HG03460 (cell line): ENCODE measurements around the gene MAPK8.
"Not testable (repeated sequence)": the region's sequence is repeated elsewhere in the genome, so short reads cannot be mapped to it uniquely, and the experiment has no call there.

Experiments used
- ATAC-seq: cut with Tn5 transposase; IDR thresholded peaks from one replicate; pipeline ENCODE4 v1.9.1; 2021; ENCODE audit not compliant: unreplicated experiment

The MAPK8 gene

DNA sequence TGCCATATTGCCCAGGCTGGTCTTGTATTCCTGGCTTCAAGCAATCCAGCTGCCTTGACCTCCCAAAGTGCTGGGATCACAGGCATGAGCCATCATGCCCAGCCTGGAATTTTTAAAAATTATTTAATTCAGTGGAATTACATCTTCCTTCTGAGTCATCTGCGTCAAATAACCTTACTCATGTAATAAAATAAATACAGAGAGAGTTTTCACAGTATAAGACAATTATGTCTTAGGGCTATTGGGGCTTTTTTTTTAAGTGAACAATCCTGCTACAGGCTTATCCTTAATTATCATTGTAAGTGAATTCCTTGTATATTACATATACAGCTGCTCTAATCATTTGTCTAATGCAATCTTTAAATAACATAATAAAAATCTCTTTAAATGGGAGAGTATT is 108.3 kb downstream of the MAPK8 start:
- no peak for ATAC-seq

DNA sequence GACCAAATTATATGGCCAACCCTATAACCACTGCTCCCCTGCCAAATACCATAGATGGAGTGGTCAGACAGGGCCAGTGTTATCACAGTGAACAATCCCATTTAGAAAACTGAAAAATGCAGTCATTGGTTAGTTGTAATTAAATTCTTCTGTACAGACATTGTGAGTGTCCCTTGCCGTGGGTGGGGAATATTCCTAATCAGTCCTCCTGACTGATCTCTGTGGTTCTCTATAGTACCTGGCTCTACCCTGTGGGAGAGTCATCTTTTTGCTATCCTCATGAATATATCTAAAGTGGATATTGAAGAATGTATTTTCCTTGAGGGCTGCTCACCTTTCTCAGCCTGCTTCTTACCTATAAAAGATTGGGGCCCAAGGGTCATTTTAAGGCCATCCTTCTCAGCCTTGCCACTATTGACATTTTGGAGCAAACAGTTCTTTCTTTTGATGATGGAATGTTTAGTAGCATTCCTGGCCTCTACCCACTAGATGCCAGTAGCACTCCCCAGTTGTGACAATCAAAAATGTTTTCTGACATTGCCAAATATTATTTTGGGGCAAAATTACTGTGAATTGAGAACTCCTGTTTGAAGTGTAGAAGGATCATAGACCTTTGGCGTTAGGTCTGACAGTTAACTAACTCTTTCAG is 110.2 kb downstream of the MAPK8 start:
- no peak for ATAC-seq

- ATAC-seq = no peak
Observed at GRCh38 chr10:48417374-48417773, 110.9 kb downstream of the MAPK8 start.

DNA sequence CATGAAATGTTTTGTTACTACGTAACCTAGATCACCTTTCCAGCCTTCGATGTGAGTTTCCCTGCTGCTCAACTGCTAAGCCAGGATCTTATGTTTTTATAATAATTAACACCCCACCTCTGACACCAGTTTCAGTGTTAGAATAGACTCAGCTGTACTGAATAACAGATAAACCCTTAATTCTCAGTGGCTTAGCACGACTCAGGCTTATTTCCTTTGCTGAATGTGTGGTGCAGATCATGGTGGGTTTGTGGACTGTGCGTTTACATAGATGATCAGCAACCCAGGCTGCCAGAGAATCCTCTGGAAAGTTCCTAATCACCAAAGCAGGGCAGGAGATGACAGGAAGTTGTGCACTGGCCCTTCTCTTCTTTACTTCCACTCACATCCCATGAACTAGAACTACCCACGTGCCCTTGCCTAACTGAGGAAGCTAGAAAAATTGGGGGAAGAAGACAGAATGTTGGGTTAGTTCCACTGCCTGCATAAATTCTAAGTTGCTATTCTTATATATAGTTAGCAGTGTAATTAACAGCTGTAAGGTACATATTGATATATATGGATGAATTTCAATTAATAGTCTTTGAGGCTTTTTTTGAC is 111.8 kb downstream of the MAPK8 start:
- ATAC-seq = no peak

- no peak for ATAC-seq
Observed at GRCh38 chr10:48419714-48420113, 113.2 kb downstream of the MAPK8 start.

DNA sequence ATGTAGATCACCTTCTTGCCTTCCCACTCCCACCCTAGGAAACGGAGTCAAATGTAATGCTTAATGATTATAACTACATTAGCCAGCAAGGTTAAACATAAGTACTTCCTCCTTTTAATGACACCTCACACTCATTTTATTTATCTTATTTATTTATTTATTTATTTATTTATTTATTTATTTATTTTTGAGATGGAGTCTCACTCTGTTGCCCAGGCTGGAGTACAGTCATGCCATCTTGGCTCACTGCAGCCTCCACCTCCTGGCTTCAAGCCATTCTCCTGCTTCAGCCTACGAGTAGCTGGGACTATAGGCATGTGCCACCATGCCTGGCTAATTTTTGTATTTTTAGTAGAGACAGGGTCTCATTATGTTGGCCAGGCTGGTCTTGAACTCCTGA is 115.4 kb downstream of the MAPK8 start:
- ATAC-seq = not testable (repeated sequence)

DNA sequence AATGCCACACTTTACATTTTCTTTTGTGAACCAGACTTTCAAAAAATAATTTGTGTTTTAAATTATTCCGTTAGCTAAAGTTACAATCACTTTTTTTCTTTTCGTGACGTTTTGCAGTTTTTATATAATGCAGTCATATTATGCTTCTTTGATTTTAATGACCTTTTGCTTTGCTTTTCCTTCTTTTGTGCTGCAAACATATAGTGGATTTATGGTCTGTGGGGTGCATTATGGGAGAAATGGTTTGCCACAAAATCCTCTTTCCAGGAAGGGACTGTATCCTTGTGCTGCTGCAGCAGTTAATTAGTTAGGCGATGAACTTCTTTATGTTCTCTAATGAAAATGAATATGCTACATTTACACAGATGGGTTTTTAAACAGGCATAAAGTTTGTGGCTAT is 117.4 kb downstream of the MAPK8 start:
- no peak for ATAC-seq

- no peak for ATAC-seq
Observed at GRCh38 chr10:48428896-48429295, 122.4 kb downstream of the MAPK8 start.

DNA sequence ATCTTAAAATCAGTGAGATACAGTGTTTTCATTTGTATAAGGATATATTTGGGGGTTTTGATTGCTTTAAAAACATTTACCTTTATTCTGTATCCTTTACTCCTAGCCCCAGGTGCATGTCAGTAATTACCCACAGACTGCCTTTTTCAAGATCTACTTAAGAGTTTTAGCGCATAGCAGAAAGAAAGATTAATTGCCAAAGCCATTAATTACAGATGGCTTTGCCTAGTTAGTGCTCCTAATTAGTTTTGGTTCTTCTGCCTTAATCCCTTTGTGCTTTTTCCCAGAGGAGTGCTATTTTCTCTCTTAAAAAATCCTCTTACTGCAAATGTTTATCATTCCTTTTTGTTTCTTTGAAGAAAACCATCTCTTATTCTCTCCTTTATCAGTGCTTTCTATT is 122.8 kb downstream of the MAPK8 start:
- no peak for ATAC-seq

- ATAC-seq = no peak
Observed at GRCh38 chr10:48430402-48430993, 124.0 kb downstream of the MAPK8 start.

GRCh38 chr10:48431871-48432270 is 125.4 kb downstream of the MAPK8 start:
- no peak for ATAC-seq

- ATAC-seq = no peak
Observed at GRCh38 chr10:48437546-48437945, 131.1 kb downstream of the MAPK8 start.

DNA sequence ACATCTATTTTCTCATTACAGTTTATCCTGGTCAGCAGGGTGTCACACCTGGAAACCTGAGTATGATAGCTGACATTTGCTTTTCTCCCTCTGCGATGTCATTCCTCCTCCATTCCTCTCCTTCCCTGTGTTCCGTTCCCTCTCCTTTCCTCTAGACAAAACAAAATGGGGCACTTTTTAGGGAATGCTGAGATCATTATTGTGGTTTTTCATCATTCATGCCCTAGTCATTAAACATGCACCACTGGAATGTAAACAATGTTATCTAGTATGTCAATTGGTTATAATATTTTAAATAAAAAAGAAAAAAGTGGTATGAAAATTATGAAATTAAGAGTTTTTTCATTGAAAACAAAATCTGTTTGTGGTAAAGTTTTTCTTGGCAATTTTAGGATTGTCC is 132.6 kb downstream of the MAPK8 start:
- no peak for ATAC-seq

- no peak for ATAC-seq
Observed at GRCh38 chr10:48439581-48440041, 133.1 kb downstream of the MAPK8 start.

DNA sequence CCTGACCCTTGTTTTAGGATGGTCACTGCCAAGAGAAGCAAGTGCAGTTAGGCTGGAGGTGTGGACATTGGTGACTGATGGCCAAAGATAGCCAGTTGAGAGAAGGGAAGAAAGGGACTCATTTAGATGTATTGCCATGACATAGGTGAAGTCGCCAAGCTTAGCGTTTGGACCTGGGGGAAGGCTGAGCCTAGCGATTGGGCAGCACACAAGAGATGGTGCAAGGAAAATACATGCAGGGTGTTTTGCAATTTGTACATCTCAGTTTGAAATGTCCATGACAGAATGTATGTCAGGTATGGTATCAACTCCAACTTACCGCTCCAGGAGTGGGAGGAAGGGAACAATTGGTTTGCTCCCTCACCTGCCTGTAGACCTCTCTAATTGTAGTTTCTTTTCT is 134.3 kb downstream of the MAPK8 start:
- no peak for ATAC-seq

DNA sequence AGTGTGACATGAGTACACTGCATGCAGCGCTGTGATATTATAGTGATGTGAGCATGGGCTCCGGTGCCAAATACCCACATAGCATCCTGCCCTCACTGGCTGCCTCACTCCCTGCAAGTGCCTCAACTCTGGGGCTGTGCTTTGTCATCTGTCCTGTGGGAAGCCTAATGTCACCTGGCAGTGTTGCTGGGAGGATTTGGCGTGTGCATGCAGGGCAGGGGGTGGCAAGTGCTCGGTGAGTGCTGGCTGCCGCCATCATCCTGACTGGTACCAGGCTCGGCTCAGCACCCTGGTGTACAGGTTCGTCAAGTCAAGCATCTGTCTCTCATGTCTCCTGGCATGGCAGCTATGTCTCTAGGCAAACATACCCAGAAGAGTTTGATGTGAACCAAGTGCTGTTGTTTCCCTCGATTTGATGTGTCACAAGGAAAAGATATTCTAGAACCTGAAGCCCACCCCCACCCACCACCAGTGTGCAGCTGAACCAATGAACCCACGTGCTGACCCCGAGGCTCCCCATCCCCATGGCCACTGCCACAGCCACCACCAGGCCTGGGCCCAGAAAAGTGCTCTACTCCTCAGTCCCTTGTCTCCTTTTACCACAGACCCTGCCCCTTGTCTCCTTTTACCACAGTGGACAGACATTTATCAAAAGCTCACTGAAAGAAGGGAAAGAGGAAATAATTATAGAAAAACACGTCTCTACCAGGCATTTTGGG is 135.8 kb downstream of the MAPK8 start:
- no peak for ATAC-seq

GRCh38 chr10:48442809-48443177 is 136.3 kb downstream of the MAPK8 start:
- no peak for ATAC-seq

- ATAC-seq = no peak
Observed at GRCh38 chr10:48444266-48444665, 137.8 kb downstream of the MAPK8 start.

- ATAC-seq = no peak
Observed at GRCh38 chr10:48444861-48445841, 138.7 kb downstream of the MAPK8 start.

- ATAC-seq = no peak
Observed at GRCh38 chr10:48445932-48446331, 139.5 kb downstream of the MAPK8 start.

- no peak for ATAC-seq
Observed at GRCh38 chr10:48446785-48447184, 140.3 kb downstream of the MAPK8 start.
